D721Med (cell line): ENCODE results near the gene GSG1L.

Experiments used
- DNase-seq: peaks from one replicate; pipeline ENCODE4 v3.0.0; 2011; ENCODE audit warnings: low spot score; ENCODE audit not compliant: insufficient read length
- FAIRE-seq: peaks from 2 replicates; lab custom pipeline; 2011; peaks lifted over from hg19 to GRCh38; lab: Jason Lieb, UNC
- TF ChIP-seq, protein P1 (sequence below): IDR thresholded peaks from 2 replicates; pipeline ENCODE4 v1.5.1; 2012; ENCODE audit warnings: mild to moderate bottlenecking, control low read depth; ENCODE audit not compliant: insufficient read depth; ENCODE audit errors: missing control alignments

GSG1L gene

DNA sequence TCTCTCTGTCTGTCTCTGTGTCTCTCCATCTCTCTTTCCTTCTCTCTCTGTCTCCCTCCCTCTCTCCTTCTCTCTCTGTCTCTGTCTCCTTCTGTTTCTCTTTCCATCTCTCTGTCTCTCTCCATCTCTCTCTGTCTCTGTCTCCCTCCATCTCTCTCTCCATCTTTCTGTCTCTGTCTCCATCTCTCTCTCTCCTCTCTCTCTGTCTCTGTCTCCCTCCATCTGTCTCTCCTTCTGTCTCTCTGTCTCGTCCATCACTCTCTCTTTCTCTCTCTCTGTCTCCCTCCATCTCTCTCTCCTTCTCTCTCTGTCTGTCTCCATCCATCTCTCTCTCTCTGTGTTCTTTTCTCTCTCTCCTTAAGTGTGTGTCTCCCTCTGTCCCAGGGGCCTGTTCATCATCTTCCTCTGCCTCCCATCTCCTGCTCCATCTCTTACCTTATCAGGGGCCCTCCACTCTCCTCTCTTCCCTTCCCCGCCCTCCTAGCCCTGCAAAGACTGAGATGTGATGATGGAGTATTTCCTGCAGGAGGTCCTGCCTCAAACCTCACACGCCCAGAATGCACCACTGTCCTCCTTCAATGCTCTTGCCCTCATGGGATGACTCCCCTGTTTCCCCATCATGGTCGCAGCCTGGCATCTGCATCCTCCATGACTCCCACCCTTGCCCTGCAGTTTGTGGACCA is 193.3 kb downstream of the GSG1L start:
- TF ChIP-seq, protein P1, sequence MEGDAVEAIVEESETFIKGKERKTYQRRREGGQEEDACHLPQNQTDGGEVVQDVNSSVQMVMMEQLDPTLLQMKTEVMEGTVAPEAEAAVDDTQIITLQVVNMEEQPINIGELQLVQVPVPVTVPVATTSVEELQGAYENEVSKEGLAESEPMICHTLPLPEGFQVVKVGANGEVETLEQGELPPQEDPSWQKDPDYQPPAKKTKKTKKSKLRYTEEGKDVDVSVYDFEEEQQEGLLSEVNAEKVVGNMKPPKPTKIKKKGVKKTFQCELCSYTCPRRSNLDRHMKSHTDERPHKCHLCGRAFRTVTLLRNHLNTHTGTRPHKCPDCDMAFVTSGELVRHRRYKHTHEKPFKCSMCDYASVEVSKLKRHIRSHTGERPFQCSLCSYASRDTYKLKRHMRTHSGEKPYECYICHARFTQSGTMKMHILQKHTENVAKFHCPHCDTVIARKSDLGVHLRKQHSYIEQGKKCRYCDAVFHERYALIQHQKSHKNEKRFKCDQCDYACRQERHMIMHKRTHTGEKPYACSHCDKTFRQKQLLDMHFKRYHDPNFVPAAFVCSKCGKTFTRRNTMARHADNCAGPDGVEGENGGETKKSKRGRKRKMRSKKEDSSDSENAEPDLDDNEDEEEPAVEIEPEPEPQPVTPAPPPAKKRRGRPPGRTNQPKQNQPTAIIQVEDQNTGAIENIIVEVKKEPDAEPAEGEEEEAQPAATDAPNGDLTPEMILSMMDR, result no peak
- FAIRE-seq (no peak), DNase-seq (no peak)

DNA sequence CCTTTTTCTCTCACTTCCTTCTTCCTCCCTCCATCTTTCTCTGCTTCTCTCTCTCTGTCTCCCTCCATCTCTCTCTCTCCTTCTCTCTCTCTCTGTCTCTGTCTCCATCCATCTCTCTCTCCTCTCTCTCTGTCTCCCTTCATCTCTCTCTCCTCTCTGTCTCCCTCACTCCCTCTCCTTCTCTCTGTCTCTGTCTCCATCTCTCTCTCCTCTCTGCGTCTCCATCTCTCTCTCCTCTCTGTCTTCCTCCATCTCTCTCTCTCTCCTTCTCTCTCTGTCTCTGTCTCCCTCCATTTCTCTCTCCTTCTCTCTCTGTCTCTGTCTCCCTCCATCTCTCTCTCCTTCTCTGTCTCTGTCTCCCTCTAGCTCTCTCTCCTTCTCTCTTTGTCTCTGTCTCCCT is 194.1 kb downstream of the GSG1L start:
- FAIRE-seq (no peak), DNase-seq (no peak)
- TF ChIP-seq, protein P1, result no peak

DNA sequence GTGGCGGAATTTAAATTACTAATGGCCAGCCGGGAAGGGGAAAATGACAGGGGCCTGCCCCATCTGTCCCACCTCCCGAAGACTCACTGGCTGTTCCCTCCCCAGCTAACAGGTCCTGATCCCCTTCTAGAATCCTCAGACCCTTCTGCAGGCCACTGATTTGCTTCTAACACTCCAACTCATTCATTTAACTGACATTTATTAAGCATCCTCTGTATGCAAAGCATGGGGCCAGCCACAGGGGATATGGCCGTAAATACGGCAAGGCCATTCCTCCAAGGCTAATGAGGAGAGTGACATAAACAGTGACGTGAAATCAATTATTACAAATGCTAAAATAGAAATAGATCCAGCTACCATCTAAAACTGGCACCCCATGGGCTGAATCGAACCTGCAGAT is 195.3 kb downstream of the GSG1L start:
- DNase-seq (no peak), FAIRE-seq (no peak)
- TF ChIP-seq, protein P1, result no peak

DNA sequence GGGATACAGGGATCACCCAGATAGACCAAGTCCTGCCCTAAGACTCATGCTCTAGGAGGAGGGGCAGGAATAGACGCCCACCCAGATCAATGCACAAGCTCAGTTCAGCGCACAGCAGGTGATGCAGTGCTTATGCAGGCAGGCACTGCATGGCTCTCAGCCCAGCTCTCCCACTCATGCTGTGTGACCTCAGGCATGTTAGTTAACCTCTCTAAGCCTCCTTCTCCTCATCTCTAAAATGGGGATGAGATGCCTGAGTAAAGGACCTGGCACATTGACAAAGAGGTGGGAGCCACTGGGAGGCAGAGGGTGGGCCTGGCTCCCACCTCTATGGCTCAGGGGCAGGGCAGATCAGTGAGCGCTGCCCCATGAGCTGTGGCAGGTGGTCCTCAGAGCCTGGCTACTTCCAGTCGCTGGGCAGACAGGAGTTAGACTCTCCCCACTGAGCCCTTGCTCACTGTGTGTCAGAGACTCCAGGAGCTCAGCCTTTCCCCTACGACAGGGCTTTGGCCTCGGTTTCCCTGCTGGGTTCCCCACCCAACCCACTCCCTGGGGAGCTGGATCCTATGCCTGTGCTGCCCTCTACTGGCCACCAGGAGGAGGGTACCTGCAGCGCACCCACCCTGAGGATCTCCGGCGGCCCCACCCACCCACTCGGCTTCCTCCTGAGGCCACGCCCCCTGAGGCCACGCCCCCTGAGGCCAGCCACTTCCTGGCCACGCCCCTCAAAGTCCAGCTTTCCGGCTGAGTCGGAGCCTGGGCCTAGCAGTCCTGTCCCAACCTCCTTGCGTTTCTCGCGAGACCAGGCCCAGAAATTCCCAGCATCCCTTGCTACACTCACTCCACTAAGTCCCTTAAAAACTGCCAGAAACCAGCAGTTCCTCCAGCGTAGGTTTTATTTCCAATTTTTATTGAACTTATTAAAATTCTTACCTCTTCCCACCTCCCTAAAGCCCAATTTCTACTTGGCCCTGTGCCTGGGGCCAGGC is 196.1 kb downstream of the GSG1L start:
- peak; percentile 54 for DNase-seq
- TF ChIP-seq, protein P1, result peak; percentile 43
- no peak for FAIRE-seq

DNA sequence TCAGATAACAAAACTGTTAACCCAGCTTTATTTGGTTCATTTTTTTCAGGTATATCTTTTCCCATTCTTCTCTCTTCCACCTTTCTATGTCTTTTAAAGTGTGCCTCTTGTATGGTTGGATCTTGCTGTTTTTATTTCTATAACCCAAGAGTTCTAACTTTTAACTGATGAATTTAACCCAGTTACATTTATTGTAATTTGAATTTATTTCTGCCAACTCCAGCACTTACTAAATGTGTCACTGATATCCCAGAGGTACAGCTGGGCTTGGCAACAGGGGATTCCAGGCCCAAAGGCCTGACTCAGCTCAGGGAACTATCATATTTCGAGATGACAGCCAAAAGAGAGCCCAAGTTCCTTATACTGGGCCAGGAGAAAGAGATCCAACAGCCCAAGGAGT is 200.1 kb downstream of the GSG1L start:
- no peak for FAIRE-seq
- no peak for DNase-seq
- TF ChIP-seq, protein P1, result no peak

DNA sequence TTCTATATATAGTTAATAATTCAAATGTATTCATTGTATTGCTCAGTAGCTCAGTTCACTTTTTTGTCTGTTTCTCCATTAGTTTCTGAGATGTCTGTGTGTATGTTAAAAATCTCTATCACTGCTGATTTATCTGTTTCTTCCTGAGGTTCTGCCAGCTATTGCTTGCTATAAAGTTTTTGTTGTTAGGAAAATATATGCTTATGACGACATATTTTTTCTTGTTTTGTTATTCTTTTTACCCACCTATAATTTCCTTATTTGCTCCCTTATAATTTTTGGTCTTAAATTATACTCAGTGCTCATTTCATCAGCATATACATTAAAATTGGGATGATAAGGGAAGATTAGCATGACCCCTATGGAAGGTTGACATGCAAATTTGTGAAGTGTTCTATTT is 200.6 kb downstream of the GSG1L start:
- TF ChIP-seq, protein P1, result no peak
- DNase-seq (no peak), FAIRE-seq (no peak)
